Prostate gland (tissue), 2 donors: ENCODE measurements around the gene C10orf53. TPM values are rescaled to one million over a fixed set of nuclear protein-coding genes. Genes with fewer than 3 reads are reported as not detected.

Source experiments
- DNase-seq: peaks from one replicate; pipeline ENCODE4 v3.0.0-alpha.2; 2019; ENCODE audit warnings: low spot score
- H3K27ac ChIP-seq, 2 donors: fragments of 200-600 bp; sonication (generic); 2 replicates each; pipeline ENCODE4 v1.5.1; 2017 to 2019
- H3K27me3 ChIP-seq: fragments of 200-600 bp; sonication (generic); replicated peaks from 2 replicates; pipeline ENCODE4 v1.5.1; 2019; ENCODE audit not compliant: insufficient read depth
- H3K36me3 ChIP-seq, 2 donors: fragments of 200-600 bp; sonication (generic); 1 replicate in 1 of 2; 2 replicates in 1 of 2; pipeline versions ENCODE4 v1.5.1 to v1.8.1; 2017 to 2019
- H3K4me1 ChIP-seq: fragments of 200-600 bp; sonication (generic); replicated peaks from 2 replicates; pipeline ENCODE4 v1.5.1; 2019
- H3K4me3 ChIP-seq, 2 donors: fragments of 200-600 bp; sonication (generic); 2 replicates each; pipeline ENCODE4 v1.5.1; 2017 to 2019
- H3K9me3 ChIP-seq: fragments of 200-600 bp; sonication (generic); 2 replicates; pipeline ENCODE4 v1.5.1; 2017
- CTCF ChIP-seq, 4 experiments: fragments of 200-600 bp in 2 of 4; fragments of 450-650 bp in 2 of 4; sonication (generic) in 2 of 4; IDR thresholded peaks; 1 replicate in 3 of 4; 2 replicates in 1 of 4; pipeline ENCODE4 v1.5.1; 2016 to 2019; ENCODE audit warnings: antibody characterized with exemption in 4 of 4, mild to moderate bottlenecking in 2 of 4, moderate library complexity in 2 of 4
- POLR2A ChIP-seq: fragments of 450-650 bp; IDR thresholded peaks from one replicate; pipeline ENCODE4 v1.6.1; 2016; ENCODE audit warnings: antibody characterized with exemption, mild to moderate bottlenecking
- POLR2AphosphoS5 ChIP-seq: sonication (generic); formaldehyde crosslinking; IDR thresholded peaks from one replicate; pipeline ENCODE4 v1.6.1; 2017; ENCODE audit warnings: antibody characterized with exemption
- WGBS: methylation state at CpG from one replicate; pipeline ENCODE4 v1.1.5; 2018; 5-methylcytosine and 5-hydroxymethylcytosine counted together
- intact Hi-C: fragments of 100-400 bp; cut with DNase I; formaldehyde crosslinking; loops from one replicate; pipeline ENCODE4 v1.14.2; 2022
- total RNA-seq, 2 donors: library from RNA; depleted of rRNA; stranded (reverse); fragments of >200 nt; gene quantifications; one replicate each; pipeline ENCODE4 v1.1.0, GENCODE V29; 2016

The C10orf53 gene
- total RNA-seq, 2 donors from 2014 or later: 1.5 TPM; not detected in 1

DNA sequence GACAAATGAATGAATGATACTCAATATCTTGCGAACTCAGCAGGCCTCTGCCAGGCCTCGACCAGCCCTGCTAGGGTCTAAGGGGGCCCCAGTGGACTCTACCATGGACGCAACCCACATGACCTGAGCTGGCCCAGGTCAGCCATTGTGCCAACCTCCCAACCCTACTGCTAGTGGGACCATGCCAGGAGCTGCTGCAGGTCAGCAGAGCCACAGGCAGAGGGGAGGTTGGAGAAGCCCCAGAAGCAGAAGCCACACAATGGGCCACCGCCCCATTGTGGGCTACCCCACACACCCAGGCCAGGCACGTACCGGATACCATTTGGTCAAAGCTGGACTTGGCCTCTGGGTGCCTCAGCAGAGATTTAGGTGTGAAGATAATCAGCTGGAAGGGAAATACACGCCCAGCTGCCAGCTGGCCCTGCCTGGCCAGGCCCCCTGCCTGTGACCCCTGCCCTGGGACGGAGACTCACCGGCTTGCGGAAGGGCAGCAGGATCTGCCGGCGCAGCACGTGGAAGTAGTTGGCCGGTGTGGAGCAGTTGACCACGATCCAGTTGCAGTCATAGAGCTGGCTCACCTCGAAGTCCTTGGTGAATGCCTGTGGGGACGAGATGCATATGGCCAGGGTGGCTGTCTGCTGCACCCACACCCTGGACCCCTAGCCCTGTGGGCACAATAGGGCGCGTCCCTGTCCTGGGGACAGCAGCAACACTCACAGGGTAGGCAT is 58.2 kb downstream of the C10orf53 start:
- Histone ChIP-seq H3K27me3 (no peaks in the 10 kb centered on the region), H3K4me3 (no peak overlapping the region), H3K27ac (no peak overlapping the region), H3K36me3 (no peaks in the 10 kb centered on the region), H3K4me1 (no peaks in the 10 kb centered on the region), H3K9me3 (no peaks in the 10 kb centered on the region)
- WGBS: 88% methylated on average over 19 of the region's 19 CpGs
- intact Hi-C loops: no loop called here
- no peak for DNase-seq
- TF ChIP-seq CTCF (IDR thresholded peaks at IDR 0.05) (no peak), POLR2AphosphoS5 (no peak), POLR2A (no peak)

DNA sequence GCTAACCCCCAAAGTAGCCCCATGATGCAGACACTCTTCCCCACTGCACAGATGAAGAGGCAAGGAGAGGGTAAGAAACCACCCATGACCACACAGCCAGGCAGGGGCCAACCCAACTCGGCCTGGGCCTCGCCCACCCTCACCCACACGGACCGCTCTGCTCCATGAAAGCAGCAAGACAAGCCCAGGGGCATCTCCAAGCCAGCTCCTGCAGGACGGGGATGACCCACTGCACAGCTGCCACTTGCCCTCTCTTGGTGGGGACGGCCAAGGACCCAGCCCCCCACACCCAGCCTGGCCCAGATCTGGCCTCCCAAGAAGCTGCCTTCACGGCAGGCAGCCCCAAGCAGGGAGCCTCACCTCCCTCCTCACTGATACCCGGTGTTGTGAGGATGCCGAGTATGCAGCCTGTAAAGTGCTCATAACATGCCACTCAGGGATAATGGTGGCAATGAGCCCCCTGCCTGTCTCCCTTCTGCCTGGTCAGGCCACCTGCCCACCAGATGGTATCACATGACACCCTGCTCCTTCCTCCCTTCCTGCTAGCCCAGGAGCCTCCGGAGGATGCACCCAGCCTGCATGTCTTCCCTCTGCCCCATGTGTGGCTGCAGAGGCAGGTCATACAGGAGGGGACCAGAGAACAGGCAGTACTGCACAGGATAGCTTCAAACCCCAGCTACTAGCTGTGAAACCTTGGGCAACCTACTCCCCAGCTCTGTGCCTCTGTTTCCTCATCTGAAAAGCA is 59.3 kb downstream of the C10orf53 start:
- Histone ChIP-seq H3K4me3 (no peak overlapping the region), H3K27ac (no peak overlapping the region), H3K4me1 (no peaks in the 10 kb centered on the region), H3K27me3 (no peaks in the 10 kb centered on the region), H3K36me3 (no peaks in the 10 kb centered on the region), H3K9me3 (no peaks in the 10 kb centered on the region)
- WGBS: 76% methylated on average over 6 of the region's 10 CpGs
- intact Hi-C loops: no loop called here
- TF ChIP-seq CTCF (IDR thresholded peaks at IDR 0.05) (no peak), POLR2AphosphoS5 (no peak)
- no peak for DNase-seq

DNA sequence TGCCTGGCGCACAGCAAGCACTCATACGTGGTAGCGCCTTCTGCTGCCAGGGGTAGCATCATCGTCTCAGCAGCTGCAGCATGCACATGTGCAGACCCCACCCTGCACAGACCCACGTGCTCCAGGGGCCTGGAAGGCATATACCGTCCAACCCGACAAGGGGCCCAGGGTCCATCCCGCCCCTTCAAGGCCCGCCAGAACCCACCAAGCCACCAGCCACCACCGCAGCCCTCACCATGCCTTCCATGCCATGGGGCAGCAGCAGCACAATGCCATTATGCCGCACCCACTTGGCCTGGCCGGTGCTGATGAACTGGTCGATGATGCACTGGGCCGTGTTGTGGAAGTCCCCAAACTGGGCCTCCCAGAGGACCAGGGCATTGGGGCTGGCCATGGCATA is 60.0 kb downstream of the C10orf53 start:
- 86% methylated on average over 14 of the region's 14 CpGs for WGBS
- intact Hi-C loops: no loop called here

GRCh38 chr10:49740346-49741107 is 61.1 kb downstream of the C10orf53 start:
- H3K36me3 ChIP-seq: no peaks in the 10 kb centered on the region
- no peaks in the 10 kb centered on the region for H3K27me3 ChIP-seq
- WGBS: 92% methylated on average over 16 of the region's 16 CpGs
- H3K9me3 ChIP-seq: no peaks in the 10 kb centered on the region
- TF ChIP-seq POLR2A: no peak
- no peak for TF ChIP-seq POLR2AphosphoS5
- TF ChIP-seq CTCF (IDR thresholded peaks at IDR 0.05): no peak
- H3K4me3 ChIP-seq: no peak overlapping the region
- H3K4me1 ChIP-seq: no peaks in the 10 kb centered on the region
- intact Hi-C loops: no loop called here
- no peak for DNase-seq
- H3K27ac ChIP-seq: no peak overlapping the region

More for the DNA sequence above, 60.0 kb downstream of the C10orf53 start:
- TF ChIP-seq POLR2A (no peak), POLR2AphosphoS5 (no peak), CTCF (IDR thresholded peaks at IDR 0.05) (no peak)
- DNase-seq: no peak
- no peak overlapping the region for H3K27ac ChIP-seq
- H3K4me3 ChIP-seq: no peak overlapping the region
- no peaks in the 10 kb centered on the region for H3K27me3 ChIP-seq
- no peaks in the 10 kb centered on the region for H3K4me1 ChIP-seq
- no peaks in the 10 kb centered on the region for H3K36me3 ChIP-seq
- H3K9me3 ChIP-seq: no peaks in the 10 kb centered on the region
